Keratinocyte (primary cell): ENCODE data around the gene VWA5B2.

Source experiments
- CTCF ChIP-seq, 3 experiments: IDR thresholded peaks in 1 of 3; conservative IDR thresholded peaks in 1 of 3; optimal IDR thresholded peaks in 1 of 3; 2 replicates in 2 of 3; 3 replicates in 1 of 3; pipeline versions ENCODE3 to v1.5.1; 2011; ENCODE audit warnings: low read length in 3 of 3, mild to moderate bottlenecking in 3 of 3, moderate library complexity in 2 of 3, control low read depth in 1 of 3, inconsistent platforms in 1 of 3; ENCODE audit not compliant: insufficient read depth in 2 of 3; ENCODE audit errors: extremely low read depth in 1 of 3
- EZH2 ChIP-seq: IDR thresholded peaks from one replicate; pipeline ENCODE4 v1.6.1; 2012; ENCODE audit warnings: inconsistent platforms, mild to moderate bottlenecking, low read length, moderate library complexity

GRCh38 chr3:184184546-184185230 is 44.7 kb upstream of the VWA5B2 start:
- TF ChIP-seq EZH2 (no peak), CTCF (optimal IDR thresholded peaks at IDR 0.05 in 1 of 3, IDR thresholded peaks at IDR 0.05 in 1 of 3, conservative IDR thresholded peaks at IDR 0.05 in 1 of 3; ENCODE audit: extremely low read depth in 1 of 3, insufficient read depth in 2 of 3, low read length in 3 of 3) (no peak)
